SU-DHL-6 (cell line): ENCODE measurements around the gene ZNF888.
"Not testable (repeated sequence)": the region's sequence is repeated elsewhere in the genome, so short reads cannot be mapped to it uniquely, and the experiment has no call there.

Experiments
- H2AFZ ChIP-seq: fragments of 200-600 bp; sonication (generic); 2 replicates; pipeline ENCODE4 v1.6.1; 2014; ENCODE audit warnings: low read depth, mild to moderate bottlenecking, moderate library complexity, mixed read lengths, antibody characterized with exemption, low read length; ENCODE audit not compliant: severe bottlenecking
- H3F3A ChIP-seq: fragments of 200-600 bp; shearing (Covaris generic); 2 replicates; pipeline ENCODE4 v1.6.0; 2016; ENCODE audit warnings: antibody characterized with exemption, mild to moderate bottlenecking; ENCODE audit not compliant: insufficient read depth
- H3K27ac ChIP-seq: fragments of 200-600 bp; sonication (generic); 2 replicates; pipeline ENCODE4 v1.5.1; 2016; ENCODE audit warnings: low read depth, mild to moderate bottlenecking, low read length, moderate library complexity, mixed read lengths
- H3K27me3 ChIP-seq: fragments of 200-600 bp; sonication (generic), shearing (Covaris generic); 2 replicates; pipeline ENCODE4 v1.6.0; 2014; ENCODE audit warnings: mild to moderate bottlenecking, low read length
- H3K36me3 ChIP-seq: fragments of 200-600 bp; sonication (generic); 2 replicates; pipeline ENCODE4 v1.6.1; 2014; ENCODE audit warnings: mild to moderate bottlenecking, low read length, mixed read lengths
- H3K4me2 ChIP-seq: fragments of 300-600, 200-600 bp; shearing (Covaris generic), sonication (generic); 2 replicates; pipeline ENCODE4 v1.6.0; 2014; ENCODE audit warnings: low read length, low read depth, mild to moderate bottlenecking; ENCODE audit not compliant: poor library complexity, severe bottlenecking
- H3K4me3 ChIP-seq: fragments of 200-600 bp; sonication (generic); 2 replicates; pipeline ENCODE4 v1.5.1; 2014; ENCODE audit warnings: antibody characterized with exemption, low read length, mild to moderate bottlenecking, mixed read lengths; ENCODE audit not compliant: insufficient read depth, poor library complexity, severe bottlenecking
- H3K79me2 ChIP-seq: fragments of 200-600 bp; sonication (generic); 2 replicates; pipeline ENCODE4 v1.6.1; 2014; ENCODE audit warnings: mild to moderate bottlenecking, low read length, moderate library complexity; ENCODE audit not compliant: insufficient read depth
- H3K9ac ChIP-seq: fragments of 200-600 bp; sonication (generic); 2 replicates; pipeline ENCODE4 v1.7.0; 2014; ENCODE audit warnings: mild to moderate bottlenecking, low read length
- H3K9me2 ChIP-seq: fragments of 200-600 bp; sonication (generic); replicated peaks from 2 replicates; pipeline ENCODE4 v1.6.1; 2014; ENCODE audit warnings: low read length; ENCODE audit not compliant: insufficient read depth
- H3K9me3 ChIP-seq: fragments of 200-600 bp; sonication (generic); 2 replicates; pipeline ENCODE4 v1.6.1; 2014; ENCODE audit warnings: low read length, mixed read lengths; ENCODE audit not compliant: insufficient read depth
- H4K20me1 ChIP-seq: fragments of 200-600 bp; sonication (generic); 2 replicates; pipeline ENCODE4 v1.6.1; 2014; ENCODE audit warnings: low read depth, mild to moderate bottlenecking, antibody characterized with exemption, low read length, moderate library complexity, mixed read lengths
- CTCF ChIP-seq: fragments of 200-600 bp; sonication (generic); IDR thresholded peaks from one replicate; pipeline ENCODE4 v1.5.1; 2017; ENCODE audit warnings: antibody characterized with exemption, mild to moderate bottlenecking, low read length, moderate library complexity; ENCODE audit not compliant: insufficient read depth, poor library complexity, severe bottlenecking
- EZH2phosphoT487 ChIP-seq: fragments of 200-600 bp; sonication (generic), shearing (Covaris generic); conservative IDR thresholded peaks from 2 replicates; pipeline ENCODE4 v1.6.1; 2018; ENCODE audit warnings: mild to moderate bottlenecking, antibody characterized with exemption, low read length, moderate library complexity, mixed read lengths

Gene ZNF888

GRCh38 chr19:52936954-52937325 lies 13.7 kb upstream of the ZNF888 start:
- no peaks in the 10 kb centered on the region for H3K9me2 ChIP-seq
- H3K9ac ChIP-seq, result no peak overlapping the region
- peaks cover 68% of the 10 kb centered on the region for H3K79me2 ChIP-seq
- H2AFZ ChIP-seq, result no peak overlapping the region
- TF ChIP-seq EZH2phosphoT487 (no peak), CTCF (no peak)
- H3K4me2 ChIP-seq, result no peak overlapping the region
- H3K9me3 ChIP-seq, result no peaks in the 10 kb centered on the region
- no peaks in the 10 kb centered on the region for H3K27me3 ChIP-seq
- H3K4me3 ChIP-seq, result no peak overlapping the region
- no peak overlapping the region for H3K27ac ChIP-seq
- no peaks in the 10 kb centered on the region for H4K20me1 ChIP-seq
- no peaks in the 10 kb centered on the region for H3F3A ChIP-seq
- no peaks in the 10 kb centered on the region for H3K36me3 ChIP-seq

- no peaks in the 10 kb centered on the region for H3K9me2 ChIP-seq
- no peak for TF ChIP-seq CTCF
- TF ChIP-seq EZH2phosphoT487, result no peak
- no peak overlapping the region for H3K4me2 ChIP-seq
- H3K9me3 ChIP-seq, result no peaks in the 10 kb centered on the region
- no peak overlapping the region for H2AFZ ChIP-seq
- H3K4me3 ChIP-seq, result no peak overlapping the region
- no peak overlapping the region for H3K27ac ChIP-seq
- H3F3A ChIP-seq, result no peaks in the 10 kb centered on the region
- peaks cover 62% of the 10 kb centered on the region for H3K79me2 ChIP-seq
- no peaks in the 10 kb centered on the region for H3K36me3 ChIP-seq
- H3K9ac ChIP-seq, result no peak overlapping the region
- no peaks in the 10 kb centered on the region for H4K20me1 ChIP-seq
- H3K27me3 ChIP-seq, result no peaks in the 10 kb centered on the region
Measured at GRCh38 chr19:52936151-52936953, 13.1 kb upstream of the ZNF888 start.

GRCh38 chr19:52935434-52935833 lies 12.2 kb upstream of the ZNF888 start:
- H3K4me3 ChIP-seq, result no peak overlapping the region
- no peak overlapping the region for H3K4me2 ChIP-seq
- TF ChIP-seq EZH2phosphoT487, result no peak
- H3K9me3 ChIP-seq, result no peaks in the 10 kb centered on the region
- no peaks in the 10 kb centered on the region for H3F3A ChIP-seq
- no peaks in the 10 kb centered on the region for H3K9me2 ChIP-seq
- H3K36me3 ChIP-seq, result no peaks in the 10 kb centered on the region
- no peaks in the 10 kb centered on the region for H4K20me1 ChIP-seq
- peaks cover 54% of the 10 kb centered on the region for H3K79me2 ChIP-seq
- no peaks in the 10 kb centered on the region for H3K27me3 ChIP-seq
- no peak overlapping the region for H3K27ac ChIP-seq
- no peak overlapping the region for H3K9ac ChIP-seq
- H2AFZ ChIP-seq, result no peak overlapping the region

- H3K36me3 ChIP-seq, H3F3A ChIP-seq, H2AFZ ChIP-seq, H3K9ac ChIP-seq, H3K4me3 ChIP-seq, H3K9me3 ChIP-seq, H3K27me3 ChIP-seq, H4K20me1 ChIP-seq, H3K9me2 ChIP-seq, H3K27ac ChIP-seq, H3K4me2 ChIP-seq: not testable (repeated sequence)
- H3K79me2 ChIP-seq, result peaks cover 12% of the 10 kb centered on the region; the same call in 1 of the 2 replicates
Measured at GRCh38 chr19:52924641-52925040, 1.4 kb upstream of the ZNF888 start.
